ENCODE data around the gene CSF2.

- TF ChIP-seq, protein P1, sequence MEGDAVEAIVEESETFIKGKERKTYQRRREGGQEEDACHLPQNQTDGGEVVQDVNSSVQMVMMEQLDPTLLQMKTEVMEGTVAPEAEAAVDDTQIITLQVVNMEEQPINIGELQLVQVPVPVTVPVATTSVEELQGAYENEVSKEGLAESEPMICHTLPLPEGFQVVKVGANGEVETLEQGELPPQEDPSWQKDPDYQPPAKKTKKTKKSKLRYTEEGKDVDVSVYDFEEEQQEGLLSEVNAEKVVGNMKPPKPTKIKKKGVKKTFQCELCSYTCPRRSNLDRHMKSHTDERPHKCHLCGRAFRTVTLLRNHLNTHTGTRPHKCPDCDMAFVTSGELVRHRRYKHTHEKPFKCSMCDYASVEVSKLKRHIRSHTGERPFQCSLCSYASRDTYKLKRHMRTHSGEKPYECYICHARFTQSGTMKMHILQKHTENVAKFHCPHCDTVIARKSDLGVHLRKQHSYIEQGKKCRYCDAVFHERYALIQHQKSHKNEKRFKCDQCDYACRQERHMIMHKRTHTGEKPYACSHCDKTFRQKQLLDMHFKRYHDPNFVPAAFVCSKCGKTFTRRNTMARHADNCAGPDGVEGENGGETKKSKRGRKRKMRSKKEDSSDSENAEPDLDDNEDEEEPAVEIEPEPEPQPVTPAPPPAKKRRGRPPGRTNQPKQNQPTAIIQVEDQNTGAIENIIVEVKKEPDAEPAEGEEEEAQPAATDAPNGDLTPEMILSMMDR (IDR thresholded peaks at IDR 0.05 in 2 of 3, conservative IDR thresholded peaks at IDR 0.05 in 1 of 3; ENCODE audit: borderline replicate concordance in 1 of 3, insufficient read depth in 1 of 3, low read depth in 2 of 3, low read length in 2 of 3): no peak
- no peak for TF ChIP-seq POLR2AphosphoS5 (IDR thresholded peaks at IDR 0.05; ENCODE audit: low read depth, low read length)
- TF ChIP-seq POLR2A (IDR thresholded peaks at IDR 0.05; ENCODE audit: borderline replicate concordance, extremely low read depth, insufficient read depth, insufficient read length): no peak
- TF ChIP-seq, protein P2, sequence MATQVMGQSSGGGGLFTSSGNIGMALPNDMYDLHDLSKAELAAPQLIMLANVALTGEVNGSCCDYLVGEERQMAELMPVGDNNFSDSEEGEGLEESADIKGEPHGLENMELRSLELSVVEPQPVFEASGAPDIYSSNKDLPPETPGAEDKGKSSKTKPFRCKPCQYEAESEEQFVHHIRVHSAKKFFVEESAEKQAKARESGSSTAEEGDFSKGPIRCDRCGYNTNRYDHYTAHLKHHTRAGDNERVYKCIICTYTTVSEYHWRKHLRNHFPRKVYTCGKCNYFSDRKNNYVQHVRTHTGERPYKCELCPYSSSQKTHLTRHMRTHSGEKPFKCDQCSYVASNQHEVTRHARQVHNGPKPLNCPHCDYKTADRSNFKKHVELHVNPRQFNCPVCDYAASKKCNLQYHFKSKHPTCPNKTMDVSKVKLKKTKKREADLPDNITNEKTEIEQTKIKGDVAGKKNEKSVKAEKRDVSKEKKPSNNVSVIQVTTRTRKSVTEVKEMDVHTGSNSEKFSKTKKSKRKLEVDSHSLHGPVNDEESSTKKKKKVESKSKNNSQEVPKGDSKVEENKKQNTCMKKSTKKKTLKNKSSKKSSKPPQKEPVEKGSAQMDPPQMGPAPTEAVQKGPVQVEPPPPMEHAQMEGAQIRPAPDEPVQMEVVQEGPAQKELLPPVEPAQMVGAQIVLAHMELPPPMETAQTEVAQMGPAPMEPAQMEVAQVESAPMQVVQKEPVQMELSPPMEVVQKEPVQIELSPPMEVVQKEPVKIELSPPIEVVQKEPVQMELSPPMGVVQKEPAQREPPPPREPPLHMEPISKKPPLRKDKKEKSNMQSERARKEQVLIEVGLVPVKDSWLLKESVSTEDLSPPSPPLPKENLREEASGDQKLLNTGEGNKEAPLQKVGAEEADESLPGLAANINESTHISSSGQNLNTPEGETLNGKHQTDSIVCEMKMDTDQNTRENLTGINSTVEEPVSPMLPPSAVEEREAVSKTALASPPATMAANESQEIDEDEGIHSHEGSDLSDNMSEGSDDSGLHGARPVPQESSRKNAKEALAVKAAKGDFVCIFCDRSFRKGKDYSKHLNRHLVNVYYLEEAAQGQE (IDR thresholded peaks at IDR 0.05; ENCODE audit: low read depth): no peak
- no peak for TF ChIP-seq EZH2 (IDR thresholded peaks at IDR 0.05)
- no peak for TF ChIP-seq CEBPB (IDR thresholded peaks at IDR 0.05; ENCODE audit: low read depth)
- TF ChIP-seq EGR1 (IDR thresholded peaks at IDR 0.05; ENCODE audit: low read depth): no peak
Observed at GRCh38 chr5:132049093-132049492, 24.5 kb upstream of the CSF2 start.

All from HCT116 (cell line).